ENCODE data around the gene RMRP. TPM values are rescaled to one million over a fixed set of nuclear protein-coding genes. Genes with fewer than 3 reads are reported as not detected.
"Not testable (repeated sequence)": the region's sequence is repeated elsewhere in the genome, so short reads cannot be mapped to it uniquely, and the experiment has no call there.

Gene RMRP
- total RNA-seq, 4 donors from 2014 or later = 1,358 to 15,269 (median 4,926) TPM

GRCh38 chr9:35643046-35643445 lies 14.8 kb downstream of the RMRP start:
- H3K4me3 ChIP-seq (ENCODE audit: low read depth, poor library complexity, severe bottlenecking) = no peak overlapping the region
- peak in 1 of 2 donors; percentile 59 for DNase-seq (ENCODE audit: low spot score in 2 of 2)
- 88 to 93% methylated on average over 12 of the region's 12 CpGs for WGBS, 2 donors
- no peak for TF ChIP-seq CTCF (IDR thresholded peaks at IDR 0.05)
- TF ChIP-seq POLR2A (IDR thresholded peaks at IDR 0.05) = no peak
- intact Hi-C loops (cut with DNase I; ENCODE audit: low total_unique reads) = no loop called here

- WGBS, 2 donors = 91 to 92% methylated on average over 3 of the region's 3 CpGs
- H3K4me3 ChIP-seq (ENCODE audit: low read depth, poor library complexity, severe bottlenecking); intact Hi-C loops (cut with DNase I; ENCODE audit: low total_unique reads); DNase-seq (ENCODE audit: low spot score in 2 of 2): not testable (repeated sequence)
Measured at GRCh38 chr9:35641478-35641877, 16.3 kb downstream of the RMRP start.

GRCh38 chr9:35640431-35640830 lies 17.4 kb downstream of the RMRP start:
- H3K4me3 ChIP-seq (ENCODE audit: low read depth, poor library complexity, severe bottlenecking); intact Hi-C loops (cut with DNase I; ENCODE audit: low total_unique reads): not testable (repeated sequence)
- 96 to 97% methylated on average over 15 of the region's 15 CpGs for WGBS, 2 donors
- DNase-seq (ENCODE audit: low spot score in 2 of 2) = peak in 1 of 2 donors; percentile 50

GRCh38 chr9:35639631-35640030 lies 18.2 kb downstream of the RMRP start:
- 82 to 86% methylated on average over 1 of the region's 1 CpG for WGBS, 2 donors
- intact Hi-C loops (cut with DNase I; ENCODE audit: low total_unique reads) = no loop called here
- no peak overlapping the region for H3K4me3 ChIP-seq (ENCODE audit: low read depth, poor library complexity, severe bottlenecking)
- TF ChIP-seq POLR2A (IDR thresholded peaks at IDR 0.05) = no peak
- TF ChIP-seq CTCF (IDR thresholded peaks at IDR 0.05) = no peak
- DNase-seq (ENCODE audit: low spot score in 2 of 2) = no peak

GRCh38 chr9:35639225-35639624 lies 18.6 kb downstream of the RMRP start:
- H3K4me3 ChIP-seq (ENCODE audit: low read depth, poor library complexity, severe bottlenecking); DNase-seq (ENCODE audit: low spot score in 2 of 2); intact Hi-C loops (cut with DNase I; ENCODE audit: low total_unique reads): not testable (repeated sequence)
- WGBS, 2 donors = 45 to 66% methylated on average over 1 of the region's 1 CpG

GRCh38 chr9:35638751-35639150 lies 19.1 kb downstream of the RMRP start:
- H3K4me3 ChIP-seq (ENCODE audit: low read depth, poor library complexity, severe bottlenecking); intact Hi-C loops (cut with DNase I; ENCODE audit: low total_unique reads): not testable (repeated sequence)
- WGBS, 2 donors = 75 to 81% methylated on average over 7 to 8 of the region's 8 CpGs
- peak in 1 of 2 donors; percentile 39 for DNase-seq (ENCODE audit: low spot score in 2 of 2)

GRCh38 chr9:35637427-35637955 lies 20.3 kb downstream of the RMRP start:
- DNase-seq (ENCODE audit: low spot score in 2 of 2) = peak in 1 of 2 donors; percentile 70
- H3K4me3 ChIP-seq (ENCODE audit: low read depth, poor library complexity, severe bottlenecking); intact Hi-C loops (cut with DNase I; ENCODE audit: low total_unique reads): not testable (repeated sequence)
- 91 to 97% methylated on average over 9 of the region's 9 CpGs for WGBS, 2 donors

GRCh38 chr9:35636877-35637246 lies 21.0 kb downstream of the RMRP start:
- DNase-seq (ENCODE audit: low spot score in 2 of 2); intact Hi-C loops (cut with DNase I; ENCODE audit: low total_unique reads); H3K4me3 ChIP-seq (ENCODE audit: low read depth, poor library complexity, severe bottlenecking): not testable (repeated sequence)
- WGBS, 2 donors = 80 to 97% methylated on average over 6 of the region's 6 CpGs

- intact Hi-C loops (cut with DNase I; ENCODE audit: low total_unique reads) = no loop called here
- peak in 1 of 2 donors; percentile 71 for DNase-seq (ENCODE audit: low spot score in 2 of 2)
- WGBS, 2 donors = 68 to 82% methylated on average over 9 of the region's 9 CpGs
- TF ChIP-seq CTCF (IDR thresholded peaks at IDR 0.05) (no peak), POLR2A (IDR thresholded peaks at IDR 0.05) (no peak)
- H3K4me3 ChIP-seq (ENCODE audit: low read depth, poor library complexity, severe bottlenecking) = no peak overlapping the region
Measured at GRCh38 chr9:35636135-35636876, 21.5 kb downstream of the RMRP start.

All from lower leg skin (tissue), 4 donors.